HEK293 (cell line): ENCODE results near the gene WLS.

Source experiments
- CTCF ChIP-seq: fragments of 450-650 bp; formaldehyde crosslinking; IDR thresholded peaks from 2 replicates; pipeline ENCODE4 v1.5.1; 2016; ENCODE audit warnings: missing biosample characterization, missing genetic modification characterization
- PRDM1 ChIP-seq: fragments of 450-650 bp; formaldehyde crosslinking; IDR thresholded peaks from 2 replicates; pipeline ENCODE4; 2016; ENCODE audit warnings: missing biosample characterization, missing genetic modification characterization
- WT1 ChIP-seq: fragments of 450-650 bp; formaldehyde crosslinking; IDR thresholded peaks from 2 replicates; pipeline ENCODE4 v1.5.1; 2016; ENCODE audit warnings: missing biosample characterization, missing genetic modification characterization
- ZBTB17 ChIP-seq: fragments of 450-650 bp; formaldehyde crosslinking; IDR thresholded peaks from 2 replicates; pipeline ENCODE4 v1.5.1; 2016; ENCODE audit warnings: missing biosample characterization, missing genetic modification characterization
- ZBTB20 ChIP-seq: fragments of 450-650 bp; formaldehyde crosslinking; IDR thresholded peaks from 2 replicates; pipeline ENCODE4 v1.5.1; 2016; ENCODE audit warnings: missing biosample characterization, missing genetic modification characterization
- ZNF155 ChIP-seq: fragments of 450-650 bp; formaldehyde crosslinking; IDR thresholded peaks from 2 replicates; pipeline ENCODE4 v1.5.1; 2016; ENCODE audit warnings: missing biosample characterization, missing genetic modification characterization
- ZNF202 ChIP-seq: fragments of 450-650 bp; formaldehyde crosslinking; IDR thresholded peaks from 2 replicates; pipeline ENCODE4 v1.5.1; 2016; ENCODE audit warnings: missing biosample characterization, missing genetic modification characterization, borderline replicate concordance
- ZNF214 ChIP-seq: fragments of 450-650 bp; formaldehyde crosslinking; IDR thresholded peaks from 2 replicates; pipeline ENCODE4 v1.5.1; 2017; ENCODE audit warnings: missing biosample characterization, mild to moderate bottlenecking, missing genetic modification characterization, borderline replicate concordance
- ZNF341 ChIP-seq: fragments of 450-650 bp; formaldehyde crosslinking; IDR thresholded peaks from 2 replicates; pipeline ENCODE4; 2016; ENCODE audit warnings: low read depth, missing biosample characterization, missing genetic modification characterization
- ZNF654 ChIP-seq: fragments of 450-650 bp; formaldehyde crosslinking; IDR thresholded peaks from 2 replicates; pipeline ENCODE4 v1.5.1; 2016; ENCODE audit warnings: low read depth, missing biosample characterization, missing genetic modification characterization
- ZNF707 ChIP-seq: fragments of 450-650 bp; formaldehyde crosslinking; IDR thresholded peaks from 2 replicates; pipeline ENCODE4 v1.5.1; 2016; ENCODE audit warnings: missing biosample characterization, missing genetic modification characterization

GRCh38 chr1:68278221-68278620 lies 45.9 kb upstream of the WLS start:
- TF ChIP-seq ZNF707 (tag by site-specific recombination) (no peak), ZNF155 (tag by site-specific recombination) (no peak), CTCF (tag by site-specific recombination) (no peak), ZNF341 (tag by site-specific recombination) (no peak), ZNF202 (tag by site-specific recombination) (no peak), PRDM1 (tag by site-specific recombination) (no peak), ZBTB20 (tag by site-specific recombination) (no peak), WT1 (tag by site-specific recombination) (no peak), ZNF214 (tag by site-specific recombination) (no peak), ZNF654 (tag by site-specific recombination) (no peak), ZBTB17 (tag by site-specific recombination) (no peak)
